GM12891 (cell line): ENCODE measurements around the gene ABCC1.

Experiments
- POLR2A ChIP-seq: IDR thresholded peaks from 2 replicates; pipeline ENCODE4 v1.6.1; 2011; ENCODE audit warnings: low read depth, low read length, control low read depth
- POLR2AphosphoS5 ChIP-seq: IDR thresholded peaks from 2 replicates; pipeline ENCODE4 v1.6.1; 2011; ENCODE audit warnings: low read depth, low read length, control low read depth

DNA sequence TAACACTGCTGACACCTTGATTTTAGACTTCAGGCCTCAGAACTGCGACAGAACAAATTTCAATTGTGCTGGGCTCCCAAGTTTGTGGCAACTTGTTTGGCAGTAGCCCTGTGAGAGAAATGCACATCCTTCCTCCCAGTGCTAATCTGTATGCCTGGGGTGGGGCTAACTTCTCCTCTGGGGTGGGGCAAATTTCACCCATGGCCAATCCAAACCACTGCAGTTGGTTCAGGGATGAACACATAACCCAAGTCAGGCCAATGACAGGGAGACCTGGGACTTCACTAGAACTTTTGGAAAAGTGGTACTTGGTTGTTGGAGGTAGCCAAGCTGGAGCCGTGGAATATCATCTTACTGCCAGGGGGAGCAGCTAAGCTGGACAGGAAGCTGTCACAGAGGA, 217.5 kb downstream of the ABCC1 start:
- TF ChIP-seq POLR2AphosphoS5 (no peak), POLR2A (no peak)
